ENCODE results near the gene TEX12. TPM values are rescaled to one million over a fixed set of nuclear protein-coding genes. Genes with fewer than 3 reads are reported as not detected.

The TEX12 gene
- total and polyA plus RNA-seq, 2 of the 8 experiments (the other 6 are each of a cell fraction or from before 2014, with no cell fraction given) = not detected

DNA sequence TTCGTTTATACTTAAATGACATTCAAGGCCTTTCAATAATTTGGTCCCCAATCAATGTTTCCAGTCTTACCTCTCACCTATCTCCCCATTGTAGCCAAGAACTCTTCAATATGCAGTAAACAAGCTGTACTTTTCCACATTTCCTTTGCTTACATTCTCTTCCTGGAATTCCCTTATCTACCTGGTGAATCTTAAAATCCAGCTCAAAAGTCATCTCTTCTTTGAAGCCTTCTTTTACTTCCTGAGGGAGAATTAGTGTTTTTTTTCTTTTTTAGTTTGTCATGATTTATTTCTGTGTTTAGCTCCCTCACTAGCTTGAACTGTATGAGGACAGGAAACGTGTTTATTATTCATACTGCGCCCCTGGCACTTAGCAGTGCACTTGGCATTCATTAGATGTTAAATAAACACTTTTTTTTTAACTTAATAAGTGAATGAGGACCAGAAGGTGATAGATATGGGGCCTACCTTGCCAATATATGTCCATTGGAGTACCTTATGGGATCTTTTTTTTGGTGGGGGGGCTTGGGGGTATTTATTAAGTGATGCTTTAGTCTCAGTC, 54.2 kb downstream of the TEX12 start:
- H3K4me1 ChIP-seq (replicated peaks in 1 of 4; ENCODE audit: control insufficient read depth in 3 of 4, insufficient read depth in 4 of 4, low read length in 3 of 4) = no peaks in the 10 kb centered on the region; a peak in 1 of 7 replicates
- no peak overlapping the region for H3K9ac ChIP-seq (replicated peaks in 1 of 4; ENCODE audit: extremely low read depth in 1 of 4, low read depth in 3 of 4, low read length in 3 of 4)
- no peak overlapping the region for H3K23ac ChIP-seq (ENCODE audit: insufficient read length)
- no peak overlapping the region for H2BK20ac ChIP-seq (ENCODE audit: low read length)
- no peak overlapping the region for H2BK12ac ChIP-seq (ENCODE audit: low read depth, low read length)
- H2BK5ac ChIP-seq (ENCODE audit: low read depth, low read length) = no peak overlapping the region
- WGBS, 2 experiments (ENCODE audit: extremely low coverage in 1 of 2, insufficient coverage in 1 of 2, insufficient read length in 1 of 2, insufficient replicate concordance in 2 of 2, low coverage in 1 of 2, low lambda C conversion rate in 2 of 2, missing lambda C conversion rate in 1 of 2) = 68% methylated on average over 3 of the region's 3 CpGs; no CpG with 5 or more reads in 1 of the 2 experiments
- H4K8ac ChIP-seq (ENCODE audit: extremely low read depth, insufficient read depth, low read length) = no peak overlapping the region
- peaks cover 3% of the 10 kb centered on the region for H3K23me2 ChIP-seq (ENCODE audit: low read depth, low read length)
- H2BK120ac ChIP-seq (replicated peaks; ENCODE audit: low read depth, low read length) = no peak overlapping the region
- H3K4me2 ChIP-seq (ENCODE audit: insufficient read depth in 1 of 2, low read depth in 2 of 2, low read length in 2 of 2) = no peak overlapping the region
- H3K14ac ChIP-seq (ENCODE audit: insufficient read length) = no peak overlapping the region
- no peak overlapping the region for H3K18ac ChIP-seq (ENCODE audit: extremely low read depth, low read length)
- ChIA-PET POLR2A (ENCODE audit: partially characterized antibody) (interaction anchor here (0.9 kb wide), 1 partner anchor 44 kb away, joined by 3 read pairs; no protein-coding TSS in a partner anchor), CTCF (ENCODE audit: partially characterized antibody) (interaction anchor here (0.6 to 8.2 kb wide), 15 partner anchors 10 to 1575 kb away, joined by 3 to 257 read pairs (median 3); no protein-coding TSS in a partner anchor)
- no peak overlapping the region for H2BK15ac ChIP-seq (ENCODE audit: low read length)
- no peak overlapping the region for H3K4ac ChIP-seq (replicated peaks; ENCODE audit: insufficient read length, low read depth, low read length)
- H2AFZ ChIP-seq (ENCODE audit: low read length) = no peak overlapping the region
- H3K9me3 ChIP-seq (ENCODE audit: insufficient read depth in 2 of 2, low read depth in 1 of 2, low read length in 1 of 2) = no peaks in the 10 kb centered on the region
- no peak overlapping the region for H3K4me3 ChIP-seq (ENCODE audit: extremely low read depth in 1 of 4, insufficient read depth in 2 of 4, low read depth in 3 of 4, low read length in 4 of 4)
- no peak overlapping the region for H4K5ac ChIP-seq (ENCODE audit: insufficient read length, low read depth, low read length)
- H2AK5ac ChIP-seq (ENCODE audit: low read depth, low read length) = no peak overlapping the region
- H4K20me1 ChIP-seq (replicated peaks in 1 of 2; ENCODE audit: control insufficient read depth in 1 of 2, insufficient read depth in 2 of 2, low read length in 2 of 2) = no peaks in the 10 kb centered on the region
- TF ChIP-seq JUN (IDR thresholded peaks at IDR 0.05; ENCODE audit: low read depth, low read length) = no peak
- no peak for TF ChIP-seq BACH1 (IDR thresholded peaks at IDR 0.05; ENCODE audit: low read length)
- no peak for TF ChIP-seq RAD21 (IDR thresholded peaks at IDR 0.05 in 1 of 2, conservative IDR thresholded peaks at IDR 0.05 in 1 of 2; ENCODE audit: low read depth in 2 of 2, low read length in 2 of 2)
- TF ChIP-seq POLR2AphosphoS5 (IDR thresholded peaks at IDR 0.05; ENCODE audit: low read depth, low read length) = no peak
- TF ChIP-seq, protein P1, sequence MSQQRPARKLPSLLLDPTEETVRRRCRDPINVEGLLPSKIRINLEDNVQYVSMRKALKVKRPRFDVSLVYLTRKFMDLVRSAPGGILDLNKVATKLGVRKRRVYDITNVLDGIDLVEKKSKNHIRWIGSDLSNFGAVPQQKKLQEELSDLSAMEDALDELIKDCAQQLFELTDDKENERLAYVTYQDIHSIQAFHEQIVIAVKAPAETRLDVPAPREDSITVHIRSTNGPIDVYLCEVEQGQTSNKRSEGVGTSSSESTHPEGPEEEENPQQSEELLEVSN (IDR thresholded peaks at IDR 0.05) = no peak
- TF ChIP-seq EZH2 (IDR thresholded peaks at IDR 0.05; ENCODE audit: low read depth, low read length, severe bottlenecking) = no peak
- no peak for TF ChIP-seq CTBP2 (IDR thresholded peaks at IDR 0.05; ENCODE audit: borderline replicate concordance, insufficient read depth, insufficient read length, low read length)
- TF ChIP-seq, protein P2, sequence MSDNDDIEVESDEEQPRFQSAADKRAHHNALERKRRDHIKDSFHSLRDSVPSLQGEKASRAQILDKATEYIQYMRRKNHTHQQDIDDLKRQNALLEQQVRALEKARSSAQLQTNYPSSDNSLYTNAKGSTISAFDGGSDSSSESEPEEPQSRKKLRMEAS (IDR thresholded peaks at IDR 0.05) = no peak
- no peaks in the 10 kb centered on the region for H3K79me2 ChIP-seq (ENCODE audit: control insufficient read depth in 1 of 2, insufficient read depth in 2 of 2, low read length in 2 of 2)
- no peak overlapping the region for H3K27ac ChIP-seq (ENCODE audit: low read depth, low read length)
- 0 out of 7 replicates have a peak, but pooled peaks cover 0 to 4% (median under 1%) of the 10 kb centered on the region in 4 experiments for H3K27me3 ChIP-seq (replicated peaks in 1 of 4; ENCODE audit: control insufficient read depth in 3 of 4, extremely low read depth in 1 of 4, insufficient read depth in 3 of 4, low read length in 3 of 4)
- FAIRE-seq (no peak), DNase-seq (ENCODE audit: low read depth in 1 of 2, low spot score in 2 of 2) (no peak)
- no peaks in the 10 kb centered on the region for H3K36me3 ChIP-seq (ENCODE audit: control insufficient read depth in 2 of 4, insufficient read depth in 4 of 4, low read length in 3 of 4)
- no peaks in the 10 kb centered on the region for H3K79me1 ChIP-seq (ENCODE audit: low read depth, low read length)
- no peak overlapping the region for H4K91ac ChIP-seq (replicated peaks; ENCODE audit: insufficient read length, low read length)
- H3K56ac ChIP-seq (replicated peaks; ENCODE audit: insufficient read length, low read depth, low read length) = no peak overlapping the region
